HG03571 (cell line): ENCODE data around the gene CDHR1.
A peak's percentile ranks its signal among the peaks of the same experiment; 100 is the strongest.

Experiments used
- ATAC-seq: cut with Tn5 transposase; IDR thresholded peaks from one replicate; pipeline ENCODE4 v1.9.1; 2021; ENCODE audit not compliant: unreplicated experiment

CDHR1 gene

DNA sequence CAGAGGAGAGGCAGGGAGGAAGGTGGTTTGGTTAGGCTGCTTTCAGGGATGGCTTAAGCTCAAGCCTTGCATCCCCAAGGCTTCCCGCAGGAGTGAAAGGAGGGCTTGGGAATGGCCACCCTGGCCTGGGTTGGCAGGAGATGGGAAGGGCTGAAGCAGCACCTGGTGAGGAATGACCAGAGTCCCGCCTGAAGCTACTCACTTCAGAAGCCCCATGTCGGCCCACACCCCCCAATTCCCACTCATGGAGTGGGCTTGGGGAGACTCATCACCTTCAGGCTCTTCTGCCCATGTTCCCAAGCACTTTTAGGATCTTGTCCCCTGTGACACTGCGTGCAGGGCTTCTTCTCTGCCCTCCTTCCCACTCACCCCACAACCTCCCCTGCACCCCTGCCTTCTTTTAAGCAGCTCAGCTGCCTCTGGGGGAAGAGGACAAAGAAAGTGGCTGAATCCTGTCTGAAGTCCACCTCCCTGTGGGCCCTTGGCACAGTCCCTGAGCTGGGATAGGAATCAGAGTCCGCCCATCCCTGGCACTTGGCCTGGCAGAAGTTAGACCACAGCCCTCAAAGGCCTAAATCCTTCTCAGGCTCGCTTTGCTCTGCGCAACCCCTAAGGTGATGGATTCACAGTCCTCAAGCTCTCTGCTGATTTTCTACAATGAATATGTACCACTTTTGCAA is 67.0 kb downstream of the CDHR1 start:
- no peak for ATAC-seq

DNA sequence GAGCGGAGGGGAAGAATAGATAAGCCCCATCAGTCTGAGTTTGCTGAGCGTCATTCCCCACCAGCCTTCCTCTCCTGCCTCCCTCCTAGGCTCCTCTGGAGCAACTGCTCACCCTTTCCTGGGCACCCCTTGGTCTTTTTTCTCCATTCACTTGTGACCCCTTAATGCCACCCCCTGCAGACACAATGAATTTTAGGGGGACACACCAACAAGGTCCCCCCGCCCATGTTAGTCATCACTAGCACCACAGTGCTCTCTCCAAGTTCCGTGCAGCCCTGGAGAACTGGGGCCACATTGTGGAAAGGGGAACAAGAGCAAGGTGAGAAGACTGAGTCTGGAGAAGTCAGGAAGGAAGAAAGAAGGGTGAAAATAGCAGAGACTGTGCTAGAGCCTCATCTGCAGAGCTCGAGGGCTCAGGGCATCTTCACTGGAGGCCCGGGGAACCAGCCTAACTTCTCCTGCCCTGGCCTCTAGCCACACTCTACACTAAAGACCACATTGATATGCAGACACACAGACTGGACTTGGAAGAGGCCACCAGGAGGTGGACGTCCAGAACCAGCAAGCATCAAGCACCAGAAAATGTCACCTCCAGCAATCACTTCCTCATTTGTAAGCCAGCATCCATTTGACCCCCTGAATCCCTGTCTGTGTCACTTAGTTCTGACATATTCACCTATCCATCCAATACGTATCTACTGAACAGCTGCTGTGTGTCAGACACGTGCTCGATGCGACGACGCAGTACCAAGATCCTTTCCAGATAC is 68.0 kb downstream of the CDHR1 start:
- no peak for ATAC-seq

DNA sequence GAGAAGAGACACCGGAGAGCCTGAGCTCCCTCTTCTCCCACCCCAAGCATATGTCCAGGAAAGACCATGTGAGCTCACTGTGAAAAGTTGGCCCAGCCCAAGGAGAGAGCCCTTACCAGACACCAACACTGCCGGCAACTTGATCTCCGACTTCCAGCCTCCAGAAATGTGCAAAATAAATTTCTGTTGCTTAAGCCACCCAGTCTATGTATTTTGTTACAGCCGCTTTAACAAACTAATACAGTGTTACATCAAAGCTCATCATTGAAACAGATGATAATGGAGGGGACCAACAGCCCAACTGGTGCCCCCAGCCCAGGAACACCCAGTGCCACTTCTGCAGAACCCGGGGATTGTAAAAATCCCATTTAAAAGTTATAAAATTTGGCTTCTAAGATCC is 69.4 kb downstream of the CDHR1 start:
- ATAC-seq, result no peak

DNA sequence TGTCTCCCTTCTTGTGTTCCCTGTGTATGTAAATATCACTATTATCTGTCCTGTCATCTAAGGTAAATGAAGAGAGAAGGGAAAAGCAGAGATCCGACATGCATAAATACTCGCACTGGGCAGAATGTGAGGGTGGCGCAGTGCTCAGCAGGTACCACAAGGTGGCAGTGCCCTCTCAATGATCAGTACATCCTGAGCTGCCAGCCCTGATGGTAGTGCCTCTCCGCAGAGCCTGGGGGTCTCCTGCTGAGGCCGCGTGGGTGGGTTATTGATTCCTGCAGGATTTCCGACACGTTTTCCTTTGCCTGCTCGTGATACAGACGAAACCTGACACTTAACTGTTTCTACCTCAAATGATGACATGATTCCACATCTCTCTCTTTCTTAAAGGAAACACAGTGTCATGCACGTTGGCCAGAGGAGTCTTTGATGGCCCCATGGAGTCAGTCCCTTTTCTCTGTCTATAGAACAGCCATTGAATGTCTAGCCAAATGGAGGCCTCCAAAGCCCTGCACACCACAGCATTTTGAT is 70.3 kb downstream of the CDHR1 start:
- peak; percentile 94 for ATAC-seq

DNA sequence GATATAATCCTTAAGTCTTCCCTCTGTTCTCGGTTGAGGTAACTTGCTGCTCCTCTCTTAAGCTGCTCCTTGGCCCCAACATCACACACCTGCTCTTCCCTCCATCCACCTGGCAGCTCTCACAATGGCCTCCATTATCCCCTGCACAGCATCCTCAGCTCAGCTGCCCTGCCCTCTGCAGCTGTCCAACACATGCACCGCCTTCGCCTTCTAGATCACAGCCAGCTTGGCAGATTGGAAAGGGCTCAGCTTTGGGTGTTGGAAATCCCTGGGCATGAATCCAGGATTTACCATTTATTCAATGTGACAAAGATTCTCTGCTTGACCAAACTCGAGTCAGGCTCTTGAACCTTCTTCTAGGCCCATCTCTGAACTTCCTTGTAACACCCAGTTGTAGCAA is 71.1 kb downstream of the CDHR1 start:
- ATAC-seq, result no peak

DNA sequence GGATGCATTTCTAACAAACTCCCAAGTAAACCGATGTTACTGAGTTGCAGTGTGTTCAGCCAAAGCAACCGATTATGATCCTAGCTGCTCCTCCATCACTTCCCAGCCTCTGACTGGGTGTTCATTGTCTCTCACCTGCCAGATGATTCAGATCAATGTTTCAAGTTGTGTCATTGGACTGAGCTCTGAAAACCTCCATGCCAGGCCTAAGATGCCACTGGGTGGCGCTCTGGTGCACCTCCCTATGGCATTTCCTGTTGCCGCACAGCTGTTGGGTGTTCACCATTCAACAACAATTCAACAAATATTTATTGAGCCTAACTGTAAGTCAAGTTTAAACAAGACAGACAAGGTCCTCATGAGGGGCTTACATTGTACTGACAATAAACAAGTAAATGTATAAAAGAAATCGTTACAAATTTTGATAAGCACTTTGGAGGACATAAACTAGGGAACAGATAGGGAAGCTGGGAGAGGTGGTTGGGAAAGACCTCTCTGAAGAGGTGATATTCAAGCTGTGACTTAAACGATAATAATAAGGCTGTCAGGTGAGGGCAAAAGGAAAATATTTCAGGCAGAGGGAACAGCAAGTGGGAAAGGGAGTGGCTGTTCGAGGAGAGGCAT is 73.3 kb downstream of the CDHR1 start:
- ATAC-seq, result no peak

DNA sequence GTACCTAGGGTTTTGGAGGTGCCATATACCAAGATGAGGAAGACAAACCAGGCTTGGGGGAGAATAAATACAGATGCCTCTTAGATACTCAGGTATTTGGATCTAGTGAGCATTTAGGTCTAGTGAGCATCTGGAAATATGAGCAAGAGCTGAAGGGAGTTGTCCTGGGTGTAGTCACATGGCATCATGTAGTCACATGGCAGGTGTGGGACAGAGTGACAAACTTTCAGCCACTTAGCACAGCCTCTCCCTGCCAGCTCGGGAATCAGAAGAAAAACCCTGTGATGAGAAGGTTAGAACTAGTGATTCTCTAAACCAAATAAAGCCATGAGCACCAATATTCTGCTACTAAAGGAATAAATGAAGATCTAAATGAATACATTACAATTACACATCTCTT is 74.8 kb downstream of the CDHR1 start:
- no peak for ATAC-seq
